Activated CD4-positive, alpha-beta memory T cell treated with anti-CD3 and anti-CD28 coated beads, Interleukin-2, amount 10 ng/mL, durations not matched to agents 7 days and 5 days (primary cell): ENCODE results near the gene GBA2. TPM values are rescaled to one million over a fixed set of nuclear protein-coding genes. Genes with fewer than 3 reads are reported as not detected.

ENCODE experiments used
- CTCF ChIA-PET: fragments of 350-600 bp; sonication (Branson Sonifier 250); formaldehyde crosslinking; loops from one replicate; lab custom pipeline; 2021; ENCODE audit warnings: antibody characterized with exemption, inconsistent platforms; lab: Charles Lee
- POLR2A ChIA-PET: fragments of 350-600 bp; sonication (Branson Sonifier 250); formaldehyde crosslinking; loops from one replicate; lab custom pipeline; 2021; ENCODE audit warnings: antibody characterized with exemption; lab: Charles Lee
- DNase-seq: peaks from one replicate; pipeline ENCODE4 v3.0.0-alpha.2; 2020
- H3K27ac Mint-ChIP-seq: one replicate; pipeline ENCODE4 v1.8.0; 2021; ENCODE audit warnings: mild to moderate bottlenecking, mixed read lengths
- H3K27me3 Mint-ChIP-seq: one replicate; pipeline ENCODE4 v1.8.0; 2021; ENCODE audit warnings: mixed read lengths
- H3K36me3 Mint-ChIP-seq: one replicate; pipeline ENCODE4 v1.8.0; 2021; ENCODE audit warnings: low read depth, mixed read lengths
- H3K4me1 Mint-ChIP-seq: one replicate; pipeline ENCODE4 v1.8.0; 2021; ENCODE audit warnings: mixed read lengths
- H3K4me3 Mint-ChIP-seq: one replicate; pipeline ENCODE4 v1.8.0; 2021; ENCODE audit warnings: mild to moderate bottlenecking, mixed read lengths
- H3K9me3 Mint-ChIP-seq: one replicate; pipeline ENCODE4 v1.8.0; 2021; ENCODE audit warnings: mixed read lengths
- total RNA-seq, 2 experiments: library from RNA; stranded (reverse); gene quantifications; one replicate each; pipeline ENCODE4 v1.2.3, GENCODE V29; 2021

GBA2 gene
- total RNA-seq, 2 experiments from 2014 or later, result 45.8 to 49.1 TPM

- Mint-ChIP-seq H3K36me3 (peaks cover 28% of the 10 kb centered on the region), H3K27me3 (no peaks in the 10 kb centered on the region), H3K4me3 (no peak overlapping the region), H3K27ac (no peak overlapping the region), H3K4me1 (peaks cover 1% of the 10 kb centered on the region), H3K9me3 (no peaks in the 10 kb centered on the region)
- DNase-seq, result no peak
- ChIA-PET POLR2A (interaction anchor here (0.7 to 1.2 kb wide), 2 partner anchors 33 to 41 kb away, joined by 3 to 4 read pairs; partner anchors contain the start of genes ARHGEF39, CCDC107 and RMRP), CTCF (interaction anchor here (0.6 to 4.9 kb wide), 8 partner anchors 10 to 87 kb away, joined by 3 to 38 read pairs (median 14); partner anchors contain the start of genes GBA2 and RGP1)
Measured at GRCh38 chr9:35698231-35698630, 50.8 kb downstream of the GBA2 start.

DNA sequence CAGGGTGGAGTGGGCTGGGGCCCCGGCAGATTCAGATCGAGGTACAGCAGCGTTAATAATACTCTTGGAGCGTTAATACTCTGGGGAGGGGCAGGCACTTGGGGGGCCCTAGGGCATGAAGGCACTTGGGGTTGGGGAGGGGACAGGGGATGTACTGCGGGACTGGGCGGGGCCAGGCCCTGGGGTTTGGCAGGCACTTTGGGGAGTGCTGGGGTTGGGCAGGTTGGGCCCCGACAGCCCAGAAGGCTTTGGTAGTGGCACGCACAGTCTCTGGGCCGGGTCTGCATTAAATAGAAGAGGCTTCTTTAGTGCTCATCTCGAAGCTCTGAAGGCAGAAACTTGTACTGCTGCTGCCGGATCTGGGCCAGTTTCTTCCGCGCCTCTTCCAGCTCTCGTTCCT, 51.5 kb downstream of the GBA2 start:
- Mint-ChIP-seq H3K9me3 (no peaks in the 10 kb centered on the region), H3K4me3 (no peak overlapping the region), H3K27me3 (no peaks in the 10 kb centered on the region), H3K36me3 (peaks cover 20% of the 10 kb centered on the region), H3K27ac (no peak overlapping the region), H3K4me1 (peaks cover 1% of the 10 kb centered on the region)
- ChIA-PET POLR2A (interaction anchor here (0.7 to 1.5 kb wide), 4 partner anchors 32 to 48 kb away, joined by 3 to 9 read pairs (median 5); partner anchors contain the start of genes ARHGEF39, CCDC107, CREB3 and RMRP), CTCF (interaction anchor here (1.0 to 8.0 kb wide), 22 partner anchors 9 to 138 kb away, joined by 3 to 60 read pairs (median 14); partner anchors contain the start of genes ARHGEF39, CCDC107, CD72 and GBA2)
- DNase-seq, result no peak

DNA sequence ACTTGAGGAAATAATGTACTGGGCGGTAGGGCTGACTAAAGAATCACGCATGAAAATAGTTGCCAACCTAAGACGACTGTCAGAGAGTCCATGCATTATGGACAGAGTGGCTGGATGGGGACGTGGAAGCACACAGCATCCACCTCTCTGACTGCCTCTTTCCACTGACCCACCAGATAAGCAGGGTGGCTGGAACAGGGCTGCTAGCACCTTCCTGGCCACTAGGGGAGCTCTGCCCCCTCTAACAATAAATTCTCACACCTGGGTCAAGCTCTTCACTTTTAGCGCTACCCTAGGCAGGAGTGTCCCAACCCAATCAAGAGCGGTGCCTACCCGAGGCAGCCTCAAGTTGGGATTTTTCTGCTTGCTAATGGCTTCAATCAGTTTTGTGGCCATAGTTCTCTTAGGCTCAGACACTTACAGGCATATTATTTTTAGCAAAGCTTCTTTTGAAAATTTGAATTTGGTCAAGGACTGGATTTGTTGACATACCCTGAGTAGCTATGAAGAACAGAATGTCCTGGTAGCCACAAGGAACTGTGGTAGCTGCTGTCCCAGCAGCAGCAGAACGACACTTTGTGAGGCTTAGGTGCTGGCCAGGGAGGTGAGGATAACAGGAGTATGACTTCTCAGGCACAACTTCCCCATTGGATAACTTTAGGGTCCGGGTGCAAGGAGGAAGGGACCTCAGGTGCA, 52.4 kb downstream of the GBA2 start:
- peaks cover 20% of the 10 kb centered on the region for H3K36me3 Mint-ChIP-seq
- no peak overlapping the region for H3K27ac Mint-ChIP-seq
- CTCF ChIA-PET, result interaction anchor here (0.7 to 8.0 kb wide), 45 partner anchors 9 to 600 kb away, joined by 3 to 60 read pairs (median 7); partner anchors contain the start of genes ARHGEF39, CCDC107, CD72 and CREB3
- peaks cover 4% of the 10 kb centered on the region for H3K4me1 Mint-ChIP-seq
- H3K9me3 Mint-ChIP-seq, result no peaks in the 10 kb centered on the region
- DNase-seq, result peak; percentile 60
- H3K4me3 Mint-ChIP-seq, result no peak overlapping the region
- POLR2A ChIA-PET, result interaction anchor here (0.9 to 2.0 kb wide), 13 partner anchors 8 to 93 kb away, joined by 3 to 11 read pairs (median 6); partner anchors contain the start of genes ARHGEF39, CCDC107, CREB3 and GBA2
- H3K27me3 Mint-ChIP-seq, result no peaks in the 10 kb centered on the region

DNA sequence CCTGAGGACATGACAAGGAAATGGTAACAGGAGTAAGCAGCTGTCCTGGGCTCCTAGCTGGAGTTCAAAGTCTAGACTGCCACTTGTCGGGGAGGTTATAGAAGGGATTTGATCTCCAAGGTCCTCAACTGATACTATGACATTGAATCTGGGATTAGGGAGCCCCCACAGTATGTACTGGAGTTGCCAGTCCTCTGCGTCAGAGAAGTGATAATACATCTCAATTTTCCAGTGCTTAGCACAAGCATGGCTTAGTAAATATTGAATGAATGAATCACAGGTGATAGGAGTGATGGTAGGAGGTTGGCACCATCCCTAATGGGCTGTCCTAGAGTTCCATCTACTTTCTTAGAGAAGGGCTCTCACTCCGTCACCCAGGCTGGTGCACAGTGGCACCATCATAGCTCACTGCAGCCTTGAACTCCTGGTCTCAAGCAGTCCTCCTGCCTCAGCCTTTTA, 53.1 kb downstream of the GBA2 start:
- Mint-ChIP-seq H3K4me3 (no peak overlapping the region), H3K36me3 (peaks cover 20% of the 10 kb centered on the region), H3K9me3 (no peaks in the 10 kb centered on the region), H3K27me3 (no peaks in the 10 kb centered on the region), H3K27ac (no peak overlapping the region), H3K4me1 (peaks cover 11% of the 10 kb centered on the region)
- ChIA-PET POLR2A (interaction anchor here (0.7 to 2.0 kb wide), 13 partner anchors 8 to 92 kb away, joined by 3 to 11 read pairs (median 6); partner anchors contain the start of genes ARHGEF39, CCDC107, CREB3 and GBA2), CTCF (interaction anchor here (0.8 to 8.0 kb wide), 38 partner anchors 8 to 98 kb away, joined by 3 to 60 read pairs (median 8); partner anchors contain the start of genes ARHGEF39, CCDC107, CD72 and CREB3)
- DNase-seq, result no peak

GRCh38 chr9:35691757-35692301, 57.2 kb downstream of the GBA2 start:
- peaks cover 7% of the 10 kb centered on the region for H3K36me3 Mint-ChIP-seq
- no peak for DNase-seq
- H3K9me3 Mint-ChIP-seq, result no peaks in the 10 kb centered on the region
- H3K4me1 Mint-ChIP-seq, result peaks cover 26% of the 10 kb centered on the region
- POLR2A ChIA-PET, result interaction anchor here (0.7 to 4.6 kb wide), 5 partner anchors 26 to 72 kb away, joined by 3 to 24 read pairs (median 8); partner anchors contain the start of genes ARHGEF39, CCDC107, RMRP and SIT1
- CTCF ChIA-PET, result interaction anchor here (1.0 to 8.0 kb wide), 4 partner anchors 35 to 88 kb away, joined by 3 to 60 read pairs (median 4); partner anchors contain the start of genes CCDC107 and RMRP
- H3K4me3 Mint-ChIP-seq, result peak overlapping the region; percentile 75
- no peak overlapping the region for H3K27ac Mint-ChIP-seq
- no peaks in the 10 kb centered on the region for H3K27me3 Mint-ChIP-seq

- DNase-seq, result no peak
- ChIA-PET CTCF (interaction anchor here (1.0 to 8.0 kb wide), 5 partner anchors 34 to 88 kb away, joined by 3 to 60 read pairs (median 5); partner anchors contain the start of genes CCDC107 and RMRP), POLR2A (interaction anchor here (1.2 to 4.6 kb wide), 7 partner anchors 26 to 72 kb away, joined by 3 to 24 read pairs (median 8); partner anchors contain the start of genes ARHGEF39, CCDC107, CREB3 and RMRP)
- Mint-ChIP-seq H3K4me3 (peak overlapping the region; percentile 75), H3K4me1 (peaks cover 24% of the 10 kb centered on the region), H3K36me3 (peaks cover 1% of the 10 kb centered on the region), H3K27ac (peak overlapping the region; percentile 21), H3K9me3 (no peaks in the 10 kb centered on the region), H3K27me3 (no peaks in the 10 kb centered on the region)
Measured at GRCh38 chr9:35691334-35691650, 57.7 kb downstream of the GBA2 start.

- Mint-ChIP-seq H3K9me3 (no peaks in the 10 kb centered on the region), H3K4me3 (peak overlapping the region; percentile 75), H3K27me3 (no peaks in the 10 kb centered on the region), H3K36me3 (no peaks in the 10 kb centered on the region), H3K27ac (peak overlapping the region; percentile 21), H3K4me1 (peaks cover 24% of the 10 kb centered on the region)
- ChIA-PET POLR2A (interaction anchor here (0.9 to 4.6 kb wide), 8 partner anchors 11 to 71 kb away, joined by 3 to 24 read pairs (median 8); partner anchors contain the start of genes ARHGEF39, CCDC107, CREB3 and RMRP), CTCF (interaction anchor here (1.1 to 8.0 kb wide), 5 partner anchors 34 to 79 kb away, joined by 3 to 60 read pairs (median 5); partner anchors contain the start of genes CCDC107 and RMRP)
- peak; percentile 42 for DNase-seq
Measured at GRCh38 chr9:35690614-35691333, 58.3 kb downstream of the GBA2 start.

DNA sequence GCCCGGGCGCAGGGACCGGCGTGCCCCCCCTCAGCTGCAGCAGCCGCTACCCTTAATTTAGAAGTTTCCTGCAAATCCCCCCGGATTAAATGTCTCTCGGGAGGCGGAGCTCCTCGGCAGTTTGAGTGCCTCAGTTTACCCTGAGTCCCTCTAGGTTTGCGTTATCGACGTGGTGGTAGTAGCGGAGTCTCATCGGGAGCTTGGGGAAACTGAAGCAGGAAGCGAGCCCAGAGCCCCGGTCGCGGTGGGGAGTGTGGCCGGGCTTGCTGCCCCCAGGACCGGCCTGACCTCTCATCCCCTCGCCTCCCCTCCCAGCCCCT, 58.8 kb downstream of the GBA2 start:
- H3K9me3 Mint-ChIP-seq, result no peaks in the 10 kb centered on the region
- no peaks in the 10 kb centered on the region for H3K36me3 Mint-ChIP-seq
- no peaks in the 10 kb centered on the region for H3K27me3 Mint-ChIP-seq
- DNase-seq, result no peak
- peak overlapping the region; percentile 75 for H3K4me3 Mint-ChIP-seq
- H3K27ac Mint-ChIP-seq, result no peak overlapping the region
- H3K4me1 Mint-ChIP-seq, result peaks cover 24% of the 10 kb centered on the region
- ChIA-PET POLR2A (interaction anchor here (0.9 to 4.6 kb wide), 7 partner anchors 11 to 43 kb away, joined by 3 to 24 read pairs (median 8); partner anchors contain the start of genes ARHGEF39, CCDC107, CREB3 and RMRP), CTCF (interaction anchor here (1.1 to 8.0 kb wide), 5 partner anchors 26 to 79 kb away, joined by 3 to 60 read pairs (median 5); partner anchors contain the start of genes ARHGEF39, CCDC107 and RMRP)

DNA sequence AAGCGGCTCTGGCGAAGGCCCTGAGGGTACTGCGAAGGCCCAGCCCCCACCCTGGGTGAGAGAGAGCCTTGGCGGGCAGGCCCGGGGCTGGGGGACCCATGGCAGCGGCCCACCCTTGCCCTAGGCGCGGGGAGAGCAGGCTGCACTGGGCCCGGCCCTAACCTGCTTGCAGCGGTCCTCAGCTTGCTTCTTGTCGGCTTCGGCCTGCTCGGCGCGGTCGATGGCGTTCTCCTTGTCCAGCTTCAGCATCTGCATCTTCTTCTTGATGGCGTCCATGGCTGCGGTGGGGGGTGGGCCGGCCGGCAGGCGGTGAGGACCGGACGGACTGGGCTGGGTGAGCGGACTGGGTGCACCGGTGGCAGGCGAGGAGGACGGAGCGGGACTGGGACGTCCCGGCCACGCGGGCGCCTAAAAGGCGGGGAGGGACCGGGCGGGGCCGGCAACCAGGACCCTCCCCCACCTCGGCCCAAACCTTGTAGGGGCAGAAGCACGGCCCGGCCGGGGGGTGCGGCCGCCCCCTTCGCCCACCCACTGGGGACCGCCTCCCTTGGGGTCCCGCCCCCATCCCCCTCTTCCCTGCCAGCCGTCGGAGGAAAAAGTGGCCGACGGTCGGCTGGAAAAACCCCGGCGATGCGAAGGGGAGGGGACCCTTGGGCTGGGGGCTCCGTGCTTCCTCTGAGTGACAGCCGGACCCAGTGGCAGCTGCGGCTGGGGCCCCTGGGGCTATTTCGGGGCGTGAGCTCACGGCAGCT, 59.3 kb downstream of the GBA2 start, which contains the start of gene TPM2:
TPM2 (minus strand) TSS at position 384 of the 752 bp plus-strand sequence; CDS start at position 276, 108 bp downstream.
- ChIA-PET CTCF (interaction anchor here (1.1 to 8.0 kb wide), 6 partner anchors 25 to 78 kb away, joined by 3 to 60 read pairs (median 10); partner anchors contain the start of genes ARHGEF39, CCDC107 and RMRP), POLR2A (interaction anchor here (0.9 to 4.6 kb wide), 7 partner anchors 10 to 43 kb away, joined by 3 to 24 read pairs (median 5); partner anchors contain the start of genes ARHGEF39, CCDC107, CREB3 and RMRP)
- Mint-ChIP-seq H3K4me3 (peak within 1 kb of the TSS; percentile 75), H3K4me1 (peaks cover 24% of the 10 kb centered on the region), H3K27me3 (no peaks in the 10 kb centered on the region), H3K36me3 (no peaks in the 10 kb centered on the region), H3K9me3 (no peaks in the 10 kb centered on the region), H3K27ac (no peak within 1 kb of the TSS)
- no peak for DNase-seq

DNA sequence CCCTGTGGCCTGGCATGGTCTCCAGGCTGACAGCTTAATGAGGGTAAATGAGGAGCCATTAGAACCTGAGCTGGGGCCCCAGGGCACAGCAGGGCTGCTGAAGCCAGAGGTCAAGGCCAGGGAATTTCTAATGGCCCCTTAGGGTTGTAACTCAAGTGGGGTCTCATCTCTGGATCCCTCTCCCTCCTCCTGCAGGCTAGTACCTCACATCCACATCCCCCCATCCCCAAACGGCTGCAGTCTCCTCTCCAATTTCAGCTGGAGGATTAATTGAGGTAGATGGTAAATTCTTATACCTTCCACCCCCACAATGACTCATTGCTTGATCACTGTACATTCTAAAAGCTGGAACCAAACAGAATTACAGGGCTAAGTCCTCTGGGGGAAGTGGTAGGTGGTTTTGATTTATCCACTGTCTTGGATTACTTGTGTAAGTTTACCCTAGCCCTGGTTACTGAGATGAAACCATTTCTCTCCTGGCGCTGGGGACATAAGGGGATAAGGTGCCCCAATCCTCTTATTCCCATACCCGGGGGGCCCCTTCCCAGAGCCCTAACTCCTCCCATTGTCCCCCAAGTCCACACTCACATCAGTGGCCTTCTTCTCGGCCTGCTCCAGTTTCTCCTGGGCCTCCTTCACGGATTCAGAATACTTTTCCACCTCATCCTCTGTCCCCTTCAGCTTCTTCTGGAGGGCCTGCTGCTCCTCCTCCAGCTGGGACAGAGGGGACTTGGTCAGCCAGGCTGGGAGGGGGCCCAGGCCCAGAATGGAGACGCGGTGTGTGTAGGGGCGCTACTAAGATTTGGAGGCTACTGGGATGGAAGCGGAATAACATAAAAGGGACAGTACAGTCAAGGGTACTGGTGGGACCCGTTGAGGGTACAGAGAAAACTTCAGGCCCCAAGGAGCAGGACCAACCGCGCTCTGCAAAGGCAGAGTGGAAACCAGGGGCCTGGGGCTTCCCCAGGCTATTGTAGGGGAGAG, 60.2 kb downstream of the GBA2 start:
- Mint-ChIP-seq H3K9me3 (no peaks in the 10 kb centered on the region), H3K4me1 (peaks cover 24% of the 10 kb centered on the region), H3K27me3 (no peaks in the 10 kb centered on the region), H3K36me3 (no peaks in the 10 kb centered on the region), H3K27ac (no peak overlapping the region), H3K4me3 (peak overlapping the region; percentile 51)
- ChIA-PET CTCF (interaction anchor here (0.8 to 2.5 kb wide), 8 partner anchors 8 to 78 kb away, joined by 3 to 21 read pairs (median 5); partner anchors contain the start of genes ARHGEF39, CCDC107 and RMRP), POLR2A (interaction anchor here (0.9 to 4.6 kb wide), 7 partner anchors 8 to 43 kb away, joined by 3 to 24 read pairs (median 4); partner anchors contain the start of genes ARHGEF39, SIT1 and TLN1)
- no peak for DNase-seq
